Stimulated activated CD4-positive, alpha-beta T cell treated with anti-CD3 and anti-CD28 coated beads, Interleukin-12 subunit alpha, Interleukin-12 subunit beta, amount 100 ng/mL, for 48 hours (primary cell): ENCODE measurements around the gene CLN6.
A peak's percentile ranks its signal among the peaks of the same experiment; 100 is the strongest.
"Not testable (repeated sequence)": the region's sequence is repeated elsewhere in the genome, so short reads cannot be mapped to it uniquely, and the experiment has no call there.

Experiments used
- DNase-seq, 3 donors: peaks; one replicate each; pipeline ENCODE4 v3.0.0-alpha.2; 2020; ENCODE audit warnings: low read depth in 2 of 3, low spot score in 1 of 3

CLN6 gene

GRCh38 chr15:68224108-68224507 is 5.4 kb downstream of the CLN6 start:
- DNase-seq: no peak

DNA sequence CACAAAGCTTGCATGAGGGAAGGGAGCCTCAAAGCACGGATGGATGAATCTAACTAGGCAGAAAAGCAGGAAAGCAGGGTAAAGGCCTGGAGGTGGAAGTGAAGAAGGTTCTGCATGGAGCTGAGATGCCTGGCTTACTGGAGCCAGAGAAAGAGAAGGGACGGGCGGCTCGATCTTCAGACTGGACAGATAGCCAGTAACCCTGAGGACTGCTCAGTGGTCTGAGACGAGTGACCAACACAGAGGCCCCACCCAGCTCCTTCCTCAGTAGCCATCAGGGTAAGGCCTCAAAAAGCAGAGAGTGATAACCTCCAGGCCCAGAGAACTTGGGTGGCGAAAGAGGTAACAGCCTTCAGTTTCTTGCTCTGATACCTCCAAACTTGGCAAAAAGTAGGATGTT is 6.4 kb downstream of the CLN6 start:
- no peak for DNase-seq

DNA sequence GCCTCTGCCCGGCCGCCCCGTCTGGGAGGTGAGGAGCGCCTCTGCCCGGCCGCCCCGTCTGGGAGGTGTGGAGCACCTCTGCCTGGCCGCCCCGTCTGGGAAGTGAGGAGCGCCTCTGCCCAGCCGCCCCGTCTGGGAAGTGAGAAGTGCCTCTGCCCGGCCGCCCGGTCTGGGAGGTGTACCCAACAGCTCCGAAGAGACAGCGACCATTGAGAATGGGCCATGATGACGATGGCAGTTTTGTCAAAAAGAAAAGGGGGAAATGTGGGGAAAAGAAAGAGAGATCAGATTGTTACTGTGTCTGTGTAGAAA is 7.1 kb downstream of the CLN6 start:
- not testable (repeated sequence) for DNase-seq

DNA sequence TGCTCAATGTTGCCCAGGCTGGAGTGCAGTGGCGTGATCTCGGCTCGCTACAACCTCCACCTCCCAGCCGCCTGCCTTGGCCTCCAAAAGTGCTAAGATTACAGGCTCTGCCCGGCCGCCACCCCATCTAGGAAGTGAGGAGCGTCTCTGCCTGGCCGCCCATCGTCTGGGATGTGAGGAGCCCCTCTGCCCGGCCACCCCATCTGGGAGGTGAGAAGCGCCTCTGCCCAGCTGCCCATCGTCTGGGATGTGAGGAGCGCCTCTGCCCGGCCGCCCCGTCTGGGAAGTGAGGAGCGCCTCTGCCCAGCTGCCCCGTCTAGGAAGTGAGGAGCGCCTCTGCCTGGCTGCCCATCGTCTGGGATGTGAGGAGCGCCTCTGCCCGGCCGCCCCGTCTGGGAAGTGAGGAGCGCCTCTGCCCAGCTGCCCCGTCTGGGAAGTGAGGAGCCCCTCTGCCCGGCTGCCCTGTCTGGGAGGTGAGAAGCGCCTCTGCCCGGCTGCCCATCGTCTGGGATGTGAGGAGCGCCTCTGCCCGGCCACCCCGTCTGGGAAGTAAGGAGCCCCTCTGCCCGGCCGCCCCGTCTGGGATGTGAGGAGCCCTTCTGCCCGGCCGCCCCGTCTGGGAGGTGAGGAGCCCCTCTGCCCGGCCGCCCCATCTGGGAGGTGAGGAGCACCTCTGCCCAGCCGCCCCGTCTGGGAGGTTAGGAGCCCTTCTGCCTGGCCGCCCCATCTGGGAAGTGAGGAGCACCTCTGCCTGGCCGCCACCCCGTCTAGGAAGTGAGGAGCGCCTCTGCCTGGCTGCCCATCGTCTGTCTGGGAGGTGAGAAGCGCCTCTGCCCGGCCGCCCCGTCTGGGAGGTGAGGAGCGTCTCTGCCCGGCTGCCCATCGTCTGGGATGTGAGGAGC is 7.7 kb downstream of the CLN6 start:
- not testable (repeated sequence) for DNase-seq

DNA sequence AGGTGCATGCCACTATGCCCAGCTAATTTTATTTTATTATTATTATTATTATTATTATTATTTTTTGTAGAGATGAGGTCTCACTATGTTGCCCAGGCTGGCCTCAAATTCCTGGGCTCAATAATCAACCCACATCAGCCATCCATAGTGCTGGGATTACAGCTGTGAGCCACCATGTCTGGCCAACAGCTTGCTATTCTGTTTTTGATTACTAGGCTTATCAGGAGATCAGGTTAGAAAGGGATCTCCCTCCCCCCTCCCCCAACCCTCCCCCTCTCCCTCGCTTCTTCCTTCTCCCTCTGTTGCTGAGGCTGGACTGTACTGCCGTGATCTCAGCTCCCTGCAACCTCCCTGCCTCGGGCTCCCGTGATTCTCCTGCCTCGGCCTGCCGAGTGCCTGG is 8.6 kb downstream of the CLN6 start:
- no peak for DNase-seq

GRCh38 chr15:68220489-68220888 is 9.0 kb downstream of the CLN6 start:
- no peak for DNase-seq

- no peak for DNase-seq
Observed at GRCh38 chr15:68218847-68219798, 10.4 kb downstream of the CLN6 start.

DNA sequence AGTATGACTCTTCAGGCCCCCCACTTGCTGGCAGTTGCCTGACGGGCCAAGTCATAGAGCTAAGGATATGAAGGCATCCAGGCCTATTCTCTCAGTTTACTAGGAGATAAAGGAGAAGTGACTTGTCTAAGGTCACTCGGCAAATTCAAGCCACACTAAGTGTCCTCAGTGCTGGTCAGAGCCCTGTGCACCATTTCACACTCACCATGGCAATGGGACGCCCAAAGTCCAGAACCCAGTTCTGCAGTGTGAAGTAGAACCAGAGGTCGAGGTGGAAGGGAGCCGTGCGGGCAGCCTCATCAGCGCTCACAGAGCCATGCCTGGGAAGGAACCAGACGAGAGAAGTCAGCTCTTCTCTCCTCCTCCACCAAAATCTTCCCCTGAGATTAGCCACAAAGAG is 11.2 kb downstream of the CLN6 start:
- DNase-seq: no peak

DNA sequence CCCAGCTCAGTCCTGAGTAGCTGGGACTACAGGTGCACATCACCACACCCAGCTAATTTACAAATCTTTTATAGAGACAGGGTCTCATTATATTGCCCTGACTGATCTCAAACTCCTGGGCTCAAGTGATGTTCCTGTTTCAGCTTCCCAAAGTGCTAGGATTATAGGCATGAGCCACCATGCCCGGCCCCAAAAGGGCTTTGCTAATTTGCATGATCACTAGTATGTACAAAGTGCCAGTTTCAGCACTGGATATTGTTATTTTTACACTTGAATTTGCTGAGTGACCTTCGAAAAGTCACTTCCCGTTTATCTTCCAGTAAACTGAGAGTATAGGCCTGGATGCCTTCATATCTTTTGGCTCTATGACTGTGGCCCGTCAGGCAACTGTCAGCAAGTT is 12.2 kb downstream of the CLN6 start:
- DNase-seq: no peak

DNA sequence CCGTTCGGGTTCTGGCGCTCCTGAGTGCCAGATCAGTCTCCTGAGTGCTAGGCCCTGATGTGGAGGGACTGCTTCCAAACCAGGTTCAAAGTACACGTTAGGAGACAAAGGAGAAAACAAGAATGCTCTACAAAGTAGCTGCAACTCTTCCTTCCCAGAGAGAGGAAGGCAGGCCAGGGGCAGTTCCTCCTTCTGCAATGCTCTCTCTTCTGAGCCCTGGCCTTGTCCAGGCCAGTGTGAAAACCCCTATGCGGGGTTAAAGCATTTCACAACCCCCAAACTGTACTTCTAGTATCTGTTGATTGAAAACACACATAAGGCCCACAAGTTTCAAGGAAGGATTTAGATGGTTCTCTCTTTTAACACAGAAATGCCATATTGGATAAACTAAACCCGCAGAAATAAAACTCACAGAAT is 14.7 kb downstream of the CLN6 start:
- no peak for DNase-seq

GRCh38 chr15:68213991-68214837 is 15.3 kb downstream of the CLN6 start:
- no peak for DNase-seq

- DNase-seq: not testable (repeated sequence)
Observed at GRCh38 chr15:68213491-68213845, 16.1 kb downstream of the CLN6 start.

GRCh38 chr15:68211656-68212320 is 17.7 kb downstream of the CLN6 start:
- DNase-seq: no peak

- peak; percentile 21 to 51 (median 39) for DNase-seq
Observed at GRCh38 chr15:68210821-68211655, 18.5 kb downstream of the CLN6 start.

DNA sequence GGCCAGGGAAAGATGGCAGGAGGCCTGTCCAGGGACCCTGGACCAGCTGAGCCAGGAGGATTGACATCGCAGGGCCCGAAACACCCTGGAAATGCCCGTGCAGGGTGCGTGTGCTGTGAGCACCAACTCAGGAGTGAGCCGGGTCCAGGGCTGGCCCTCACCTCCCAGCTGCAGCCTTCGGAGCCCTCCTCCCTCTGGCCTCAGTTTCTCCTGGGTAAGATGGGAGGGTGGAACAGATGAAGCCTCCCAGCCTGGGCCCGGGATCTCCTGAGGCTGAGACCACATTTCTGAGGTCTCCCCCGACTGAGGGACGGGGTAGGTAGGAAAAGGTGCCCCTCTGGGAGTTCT is 19.1 kb downstream of the CLN6 start:
- no peak for DNase-seq

DNA sequence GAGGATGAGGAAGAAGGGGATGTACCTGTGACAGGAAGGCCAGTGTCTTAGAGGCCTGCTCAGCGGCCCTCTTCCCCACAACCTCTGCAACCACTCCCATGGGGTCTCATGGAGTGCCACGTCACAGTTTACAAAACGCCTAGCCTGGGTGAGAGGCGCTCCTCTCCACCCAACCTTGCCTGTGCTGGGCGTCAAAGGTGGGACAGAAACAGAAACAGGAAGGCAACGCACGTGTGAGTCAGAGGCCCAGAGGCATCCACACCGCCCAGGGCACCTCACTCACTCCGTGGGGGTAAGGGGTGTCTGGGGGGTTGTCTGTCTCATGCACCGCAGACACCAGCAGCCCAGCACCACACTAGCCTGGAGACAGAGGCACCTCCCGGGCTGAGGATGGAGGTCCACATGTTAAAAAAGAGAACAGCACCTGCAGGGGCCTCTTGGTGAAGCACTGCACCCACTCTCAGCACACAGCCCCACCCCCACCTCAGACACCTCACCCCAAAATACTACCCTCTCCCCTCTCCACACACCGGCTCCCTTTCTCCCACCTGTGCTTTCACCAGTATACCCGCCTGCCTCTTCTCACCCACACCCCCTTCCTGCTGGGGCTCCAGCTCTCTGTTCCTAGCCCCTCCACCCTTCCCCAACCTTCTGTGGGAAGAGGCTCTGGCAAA is 19.7 kb downstream of the CLN6 start:
- no peak for DNase-seq

DNA sequence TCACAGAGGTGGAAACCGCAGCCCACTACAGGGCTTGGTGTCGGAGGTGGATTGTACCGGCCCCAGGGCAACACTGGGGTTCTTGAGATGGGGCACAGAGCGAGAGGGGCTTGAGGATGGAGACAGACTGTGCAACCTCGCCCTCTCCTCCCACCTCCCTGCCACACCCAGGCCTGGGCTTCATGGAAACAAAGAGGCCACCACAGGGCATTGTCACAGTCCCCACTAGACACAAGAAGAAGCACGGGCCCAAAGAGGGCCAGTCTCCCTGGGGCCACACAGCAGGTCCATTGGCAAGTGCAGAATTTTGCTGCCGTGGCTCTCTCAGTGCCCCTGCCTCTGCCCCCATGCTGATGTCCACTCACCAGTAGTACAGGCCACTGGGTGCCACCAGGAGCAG is 20.3 kb downstream of the CLN6 start:
- no peak for DNase-seq

DNA sequence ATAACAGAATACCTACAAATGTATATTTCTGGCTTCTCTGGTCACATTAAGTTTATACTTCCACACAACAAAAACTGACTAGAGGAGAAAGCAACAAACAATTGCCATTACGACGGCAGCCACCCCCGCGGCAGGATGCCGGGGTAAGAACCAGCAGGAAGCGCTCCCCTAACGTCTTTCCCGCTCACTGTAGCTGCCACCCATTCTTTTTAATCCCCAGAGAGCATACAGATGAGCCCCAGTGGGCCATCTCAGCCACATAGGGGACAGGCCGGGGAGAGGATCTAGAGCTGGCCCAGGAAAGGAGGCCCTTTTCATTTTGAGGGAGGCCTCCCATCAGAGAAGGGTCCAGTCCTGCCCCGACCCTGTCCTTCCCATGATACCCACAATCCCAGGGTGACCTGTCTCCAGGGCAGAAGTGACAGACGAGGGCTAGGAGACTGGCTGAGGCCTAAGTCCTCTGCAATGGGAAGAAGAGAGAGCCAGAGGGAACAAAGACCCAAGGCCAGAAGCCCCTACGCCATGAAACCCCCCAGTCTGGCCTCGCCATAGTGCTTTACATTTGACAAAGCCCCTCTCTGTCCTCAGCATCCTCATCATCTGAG is 20.8 kb downstream of the CLN6 start:
- DNase-seq: no peak

GRCh38 chr15:68208136-68208535 is 21.4 kb downstream of the CLN6 start:
- no peak for DNase-seq
